Stimulated activated naive CD4-positive, alpha-beta T cell (primary cell): Measurements from ENCODE around the gene NUP188.

ENCODE experiments used
- DNase-seq, 6 experiments: peaks; one replicate each; lab custom pipeline; 2025; lab: John Stamatoyannopoulos, UW

Gene NUP188

GRCh38 chr9:128913995-128914772 lies 33.3 kb upstream of the NUP188 start:
- DNase-seq = no peak

- DNase-seq = no peak
Measured at GRCh38 chr9:128916204-128916603, 31.3 kb upstream of the NUP188 start.

GRCh38 chr9:128916745-128917144 lies 30.8 kb upstream of the NUP188 start:
- no peak for DNase-seq

GRCh38 chr9:128917151-128917849 lies 30.2 kb upstream of the NUP188 start:
- DNase-seq = no peak

- no peak for DNase-seq
Measured at GRCh38 chr9:128918921-128919320, 28.6 kb upstream of the NUP188 start.

- no peak for DNase-seq
Measured at GRCh38 chr9:128919402-128920089, 28.0 kb upstream of the NUP188 start.

GRCh38 chr9:128920381-128921058 lies 27.0 kb upstream of the NUP188 start, which contains the start of gene PHYHD1:
TSS of gene PHYHD1 (plus strand) at chr9:128920982. CDS start at chr9:128922324, 1,342 bp downstream.
- no peak for DNase-seq

GRCh38 chr9:128921881-128922763 lies 25.4 kb upstream of the NUP188 start:
- peak in 2 of 6 experiments; percentile 17 to 27 for DNase-seq

- no peak for DNase-seq
Measured at GRCh38 chr9:128923493-128923883, 24.0 kb upstream of the NUP188 start.

GRCh38 chr9:128927731-128928411 lies 19.6 kb upstream of the NUP188 start:
- peak in 5 of 6 experiments; percentile 25 to 61 (median 40) for DNase-seq

- DNase-seq = no peak
Measured at GRCh38 chr9:128928624-128929023, 18.9 kb upstream of the NUP188 start.

- DNase-seq = no peak
Measured at GRCh38 chr9:128929560-128929959, 17.9 kb upstream of the NUP188 start.

- DNase-seq = no peak
Measured at GRCh38 chr9:128933731-128934130, 13.8 kb upstream of the NUP188 start.

- DNase-seq = no peak
Measured at GRCh38 chr9:128936171-128936865, 11.2 kb upstream of the NUP188 start.

GRCh38 chr9:128937310-128938165 lies 10.0 kb upstream of the NUP188 start:
- DNase-seq = no peak

- no peak for DNase-seq
Measured at GRCh38 chr9:128940271-128940921, 7.1 kb upstream of the NUP188 start.

GRCh38 chr9:128940946-128941755 lies 6.3 kb upstream of the NUP188 start:
- DNase-seq = no peak
